Coronary artery (tissue), 2 donors: ENCODE data around the gene FOXP4.

ENCODE experiments used
- DNase-seq: peaks from one replicate; pipeline ENCODE4 v3.0.0-alpha.2; 2017; ENCODE audit warnings: low spot score
- H3K27ac ChIP-seq, 2 donors: fragments of 200-600 bp; sonication (generic); one replicate each; pipeline ENCODE4 v1.5.1; 2016 to 2019
- H3K4me3 ChIP-seq: fragments of 200-600 bp; sonication (generic); 2 replicates; pipeline ENCODE4 v1.5.1; 2016; ENCODE audit warnings: mild to moderate bottlenecking, moderate library complexity
- TF ChIP-seq, protein P1 (sequence below): fragments of 200-600 bp; sonication (generic); IDR thresholded peaks from one replicate; pipeline ENCODE4 v1.5.1; 2019; ENCODE audit warnings: antibody characterized with exemption

The FOXP4 gene

GRCh38 chr6:41545703-41546474 lies at the start of gene FOXP4:
Gene FOXP4, plus strand, starts transcription at chr6:41546381. Its CDS starts 19,380 bp downstream, at chr6:41565761.
- peak; percentile 93 for DNase-seq
- H3K4me3 ChIP-seq, result peak within 1 kb of the TSS; percentile 90
- peak within 1 kb of the TSS; percentile 77 to 95 for H3K27ac ChIP-seq
- TF ChIP-seq, protein P1, sequence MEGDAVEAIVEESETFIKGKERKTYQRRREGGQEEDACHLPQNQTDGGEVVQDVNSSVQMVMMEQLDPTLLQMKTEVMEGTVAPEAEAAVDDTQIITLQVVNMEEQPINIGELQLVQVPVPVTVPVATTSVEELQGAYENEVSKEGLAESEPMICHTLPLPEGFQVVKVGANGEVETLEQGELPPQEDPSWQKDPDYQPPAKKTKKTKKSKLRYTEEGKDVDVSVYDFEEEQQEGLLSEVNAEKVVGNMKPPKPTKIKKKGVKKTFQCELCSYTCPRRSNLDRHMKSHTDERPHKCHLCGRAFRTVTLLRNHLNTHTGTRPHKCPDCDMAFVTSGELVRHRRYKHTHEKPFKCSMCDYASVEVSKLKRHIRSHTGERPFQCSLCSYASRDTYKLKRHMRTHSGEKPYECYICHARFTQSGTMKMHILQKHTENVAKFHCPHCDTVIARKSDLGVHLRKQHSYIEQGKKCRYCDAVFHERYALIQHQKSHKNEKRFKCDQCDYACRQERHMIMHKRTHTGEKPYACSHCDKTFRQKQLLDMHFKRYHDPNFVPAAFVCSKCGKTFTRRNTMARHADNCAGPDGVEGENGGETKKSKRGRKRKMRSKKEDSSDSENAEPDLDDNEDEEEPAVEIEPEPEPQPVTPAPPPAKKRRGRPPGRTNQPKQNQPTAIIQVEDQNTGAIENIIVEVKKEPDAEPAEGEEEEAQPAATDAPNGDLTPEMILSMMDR, result no peak

GRCh38 chr6:41497573-41497972 lies 48.6 kb upstream of the FOXP4 start:
- TF ChIP-seq, protein P1, result no peak
- no peak for DNase-seq
- Histone ChIP-seq H3K4me3 (no peak overlapping the region), H3K27ac (no peak overlapping the region)

DNA sequence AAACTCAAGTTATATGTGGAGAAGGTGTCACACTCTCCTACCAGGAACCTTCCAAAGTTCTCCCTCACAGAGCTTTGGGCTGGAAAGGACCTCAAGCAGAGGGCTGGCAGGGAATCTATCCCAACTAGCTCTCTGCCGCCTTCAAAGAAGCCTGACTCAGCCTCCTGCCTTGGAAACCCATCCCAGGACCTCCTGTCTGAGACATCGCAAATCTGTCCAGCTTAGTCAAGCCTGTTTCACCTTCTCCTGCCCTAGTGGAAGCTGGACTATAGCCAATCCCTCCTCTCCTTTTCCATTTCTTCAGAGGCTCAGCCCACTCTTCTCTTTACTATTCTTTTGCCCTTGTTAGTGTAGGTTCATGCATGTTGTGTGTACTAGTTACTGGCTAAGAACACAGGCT lies 48.2 kb upstream of the FOXP4 start:
- H3K27ac ChIP-seq, result peak overlapping the region in 1 of 2 donors; percentile 9
- H3K4me3 ChIP-seq, result no peak overlapping the region
- no peak for DNase-seq
- TF ChIP-seq, protein P1, result no peak

DNA sequence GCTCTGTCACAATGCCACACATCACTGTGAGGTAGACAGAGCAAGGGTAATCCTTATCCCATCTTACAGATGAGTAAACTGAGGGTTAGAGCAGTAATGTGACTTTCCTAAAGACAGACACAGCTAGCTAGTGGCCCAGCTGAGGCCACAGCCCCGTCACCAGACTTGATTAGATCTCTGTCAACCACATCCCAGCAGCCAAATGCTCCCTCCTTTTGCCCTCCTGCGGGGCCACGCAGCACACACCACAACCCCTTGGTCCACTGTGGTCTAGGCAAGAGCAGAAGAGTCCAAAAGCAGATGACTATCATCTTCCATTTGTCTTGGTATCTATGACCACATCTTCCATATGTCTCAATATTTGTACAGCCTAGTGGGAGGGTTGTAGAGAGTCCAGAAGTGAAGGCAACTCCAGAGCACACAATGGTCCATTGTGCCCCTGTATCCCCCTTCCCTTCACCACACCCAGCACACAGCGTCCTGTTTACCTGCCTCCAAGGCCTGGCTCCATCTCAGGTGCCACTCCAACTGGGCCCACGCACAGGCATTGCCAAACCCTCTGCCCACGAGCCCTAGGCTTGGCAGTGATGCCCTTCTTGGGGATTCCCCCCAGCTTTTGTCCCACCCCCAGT lies 47.1 kb upstream of the FOXP4 start:
- Histone ChIP-seq H3K4me3 (no peak overlapping the region), H3K27ac (no peak overlapping the region)
- DNase-seq, result no peak
- TF ChIP-seq, protein P1, result no peak

- no peak for DNase-seq
- H3K4me3 ChIP-seq, result no peak overlapping the region
- no peak overlapping the region for H3K27ac ChIP-seq
- TF ChIP-seq, protein P1, result no peak
Measured at GRCh38 chr6:41500561-41500960, 45.6 kb upstream of the FOXP4 start.

DNA sequence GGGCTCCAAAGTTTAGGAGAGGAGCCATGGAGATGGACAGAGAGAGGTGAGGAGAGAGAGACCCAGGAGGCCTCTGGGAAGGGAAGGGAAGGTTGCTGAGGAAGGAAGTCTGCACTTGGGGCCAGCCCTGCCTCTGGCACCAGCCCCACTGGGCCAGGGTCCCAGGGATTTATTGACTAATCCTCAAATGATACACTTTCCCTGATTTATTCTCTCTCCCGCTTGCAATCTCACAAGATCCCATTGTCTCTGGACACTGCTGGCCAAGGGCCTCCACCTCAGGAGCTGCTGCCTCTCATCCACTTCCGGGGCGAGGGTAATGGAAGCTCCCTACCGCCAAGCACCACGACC lies 43.6 kb upstream of the FOXP4 start:
- no peak for DNase-seq
- H3K27ac ChIP-seq, result peak overlapping the region in 1 of 2 donors; percentile 93

More for the DNA sequence above, 43.6 kb upstream of the FOXP4 start:
- H3K4me3 ChIP-seq, result no peak overlapping the region
- TF ChIP-seq, protein P1, result no peak
